ENCODE data around the gene TIMM50. TPM values are rescaled to one million over a fixed set of nuclear protein-coding genes. Genes with fewer than 3 reads are reported as not detected.

The TIMM50 gene
- total RNA-seq, 2 donors from 2014 or later = 45.7 to 83.9 TPM

- Histone ChIP-seq H3K36me3 (peaks cover 21% of the 10 kb centered on the region), H3K9ac (ENCODE audit: low read depth in 2 of 2, low read length in 2 of 2) (no peak overlapping the region), H3K27me3 (no peaks in the 10 kb centered on the region), H3K4me3 (no peak overlapping the region), H3K4me1 (no peaks in the 10 kb centered on the region), H3K9me3 (no peaks in the 10 kb centered on the region), H3K27ac (no peak overlapping the region)
- no peak for DNase-seq
- no peak for TF ChIP-seq CTCF (IDR thresholded peaks at IDR 0.05)
- intact Hi-C loops (cut with DNase I) = loop anchor here (5.0 kb wide), 1 partner anchor 61 kb away; the partner anchor contains the start of gene EID2B
Observed at GRCh38 chr19:39470724-39471339, 9.8 kb upstream of the TIMM50 start.

GRCh38 chr19:39471756-39472536, 8.7 kb upstream of the TIMM50 start:
- H3K9ac ChIP-seq (ENCODE audit: low read depth in 2 of 2, low read length in 2 of 2) = no peak overlapping the region
- H3K27me3 ChIP-seq = no peaks in the 10 kb centered on the region
- no peaks in the 10 kb centered on the region for H3K9me3 ChIP-seq
- H3K36me3 ChIP-seq = peaks cover 15% of the 10 kb centered on the region
- TF ChIP-seq CTCF (IDR thresholded peaks at IDR 0.05) = no peak
- DNase-seq = no peak
- no peak overlapping the region for H3K27ac ChIP-seq
- H3K4me3 ChIP-seq = no peak overlapping the region
- intact Hi-C loops (cut with DNase I) = loop anchor here (5.0 kb wide), 1 partner anchor 60 kb away; the partner anchor contains the start of gene EID2B
- no peaks in the 10 kb centered on the region for H3K4me1 ChIP-seq

GRCh38 chr19:39472746-39473442, 7.7 kb upstream of the TIMM50 start:
- no peak for DNase-seq
- H3K27ac ChIP-seq = no peak overlapping the region
- H3K9ac ChIP-seq (ENCODE audit: low read depth in 2 of 2, low read length in 2 of 2) = no peak overlapping the region
- H3K4me3 ChIP-seq = no peak overlapping the region
- H3K4me1 ChIP-seq = no peaks in the 10 kb centered on the region
- TF ChIP-seq CTCF (IDR thresholded peaks at IDR 0.05) = no peak
- no peaks in the 10 kb centered on the region for H3K9me3 ChIP-seq
- intact Hi-C loops (cut with DNase I) = loop anchor here (5.0 kb wide), 1 partner anchor 59 kb away; the partner anchor contains the start of gene EID2B
- H3K36me3 ChIP-seq = peaks cover 15% of the 10 kb centered on the region
- no peaks in the 10 kb centered on the region for H3K27me3 ChIP-seq

GRCh38 chr19:39473443-39473960, 7.1 kb upstream of the TIMM50 start:
- Histone ChIP-seq H3K4me1 (no peaks in the 10 kb centered on the region), H3K36me3 (peaks cover 15% of the 10 kb centered on the region), H3K27ac (no peak overlapping the region), H3K4me3 (no peak overlapping the region), H3K9ac (ENCODE audit: low read depth in 2 of 2, low read length in 2 of 2) (no peak overlapping the region), H3K27me3 (no peaks in the 10 kb centered on the region), H3K9me3 (no peaks in the 10 kb centered on the region)
- DNase-seq = no peak
- intact Hi-C loops (cut with DNase I) = loop anchor here (5.0 kb wide), 1 partner anchor 59 kb away; the partner anchor contains the start of gene EID2B
- TF ChIP-seq CTCF (IDR thresholded peaks at IDR 0.05) = no peak

- H3K4me3 ChIP-seq = no peak overlapping the region
- no peaks in the 10 kb centered on the region for H3K27me3 ChIP-seq
- peak; percentile 53 for DNase-seq
- no peak overlapping the region for H3K27ac ChIP-seq
- no peak overlapping the region for H3K9ac ChIP-seq (ENCODE audit: low read depth in 2 of 2, low read length in 2 of 2)
- peaks cover 11% of the 10 kb centered on the region for H3K36me3 ChIP-seq
- TF ChIP-seq CTCF (IDR thresholded peaks at IDR 0.05) = peak; percentile 45
- intact Hi-C loops (cut with DNase I) = loop anchor here (5.0 kb wide), 1 partner anchor 58 kb away; the partner anchor contains the start of gene EID2B
- no peaks in the 10 kb centered on the region for H3K9me3 ChIP-seq
- no peaks in the 10 kb centered on the region for H3K4me1 ChIP-seq
Observed at GRCh38 chr19:39474139-39474620, 6.5 kb upstream of the TIMM50 start.

All from colonic mucosa (tissue), 4 donors.